ENCODE data around the gene ADAMTS16.

DNA sequence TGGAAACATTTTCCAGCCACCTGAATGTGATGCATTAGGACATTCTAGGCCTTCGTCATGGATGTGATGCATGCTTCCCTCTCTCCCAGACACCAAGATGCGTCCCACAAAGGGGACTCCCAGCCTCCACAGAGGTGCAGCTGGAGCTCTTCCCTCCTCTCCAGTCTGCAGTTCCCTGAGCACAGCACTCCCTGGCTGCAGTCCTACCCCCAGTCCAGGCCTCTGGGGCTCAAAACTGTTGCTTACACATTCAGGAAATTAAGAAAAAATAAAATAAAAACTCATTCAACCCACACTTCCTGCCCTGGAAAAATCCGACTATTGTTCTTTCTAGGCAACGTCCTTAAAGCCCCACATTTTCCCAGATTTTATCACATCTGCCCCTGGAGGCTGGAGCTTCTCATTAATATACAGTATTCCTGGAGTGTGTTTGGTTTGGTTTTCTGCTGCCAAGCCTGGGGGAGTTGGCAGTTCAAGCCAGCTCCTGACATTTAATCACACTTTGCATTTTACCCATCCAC lies 204.0 kb downstream of the ADAMTS16 start:
- no peak for TF ChIP-seq EP300 (IDR thresholded peaks at IDR 0.05)
- TF ChIP-seq, protein P1, sequence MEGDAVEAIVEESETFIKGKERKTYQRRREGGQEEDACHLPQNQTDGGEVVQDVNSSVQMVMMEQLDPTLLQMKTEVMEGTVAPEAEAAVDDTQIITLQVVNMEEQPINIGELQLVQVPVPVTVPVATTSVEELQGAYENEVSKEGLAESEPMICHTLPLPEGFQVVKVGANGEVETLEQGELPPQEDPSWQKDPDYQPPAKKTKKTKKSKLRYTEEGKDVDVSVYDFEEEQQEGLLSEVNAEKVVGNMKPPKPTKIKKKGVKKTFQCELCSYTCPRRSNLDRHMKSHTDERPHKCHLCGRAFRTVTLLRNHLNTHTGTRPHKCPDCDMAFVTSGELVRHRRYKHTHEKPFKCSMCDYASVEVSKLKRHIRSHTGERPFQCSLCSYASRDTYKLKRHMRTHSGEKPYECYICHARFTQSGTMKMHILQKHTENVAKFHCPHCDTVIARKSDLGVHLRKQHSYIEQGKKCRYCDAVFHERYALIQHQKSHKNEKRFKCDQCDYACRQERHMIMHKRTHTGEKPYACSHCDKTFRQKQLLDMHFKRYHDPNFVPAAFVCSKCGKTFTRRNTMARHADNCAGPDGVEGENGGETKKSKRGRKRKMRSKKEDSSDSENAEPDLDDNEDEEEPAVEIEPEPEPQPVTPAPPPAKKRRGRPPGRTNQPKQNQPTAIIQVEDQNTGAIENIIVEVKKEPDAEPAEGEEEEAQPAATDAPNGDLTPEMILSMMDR (IDR thresholded peaks at IDR 0.05): no peak
- TF ChIP-seq POLR2A (IDR thresholded peaks at IDR 0.05): no peak
